NCI-H1436 (cell line): ENCODE measurements around the gene MYO18A.
"Not testable (repeated sequence)": the region's sequence is repeated elsewhere in the genome, so short reads cannot be mapped to it uniquely, and the experiment has no call there.

Experiments used
- DNase-seq: peaks from one replicate; lab custom pipeline; 2025; lab: John Stamatoyannopoulos, UW

Gene MYO18A

DNA sequence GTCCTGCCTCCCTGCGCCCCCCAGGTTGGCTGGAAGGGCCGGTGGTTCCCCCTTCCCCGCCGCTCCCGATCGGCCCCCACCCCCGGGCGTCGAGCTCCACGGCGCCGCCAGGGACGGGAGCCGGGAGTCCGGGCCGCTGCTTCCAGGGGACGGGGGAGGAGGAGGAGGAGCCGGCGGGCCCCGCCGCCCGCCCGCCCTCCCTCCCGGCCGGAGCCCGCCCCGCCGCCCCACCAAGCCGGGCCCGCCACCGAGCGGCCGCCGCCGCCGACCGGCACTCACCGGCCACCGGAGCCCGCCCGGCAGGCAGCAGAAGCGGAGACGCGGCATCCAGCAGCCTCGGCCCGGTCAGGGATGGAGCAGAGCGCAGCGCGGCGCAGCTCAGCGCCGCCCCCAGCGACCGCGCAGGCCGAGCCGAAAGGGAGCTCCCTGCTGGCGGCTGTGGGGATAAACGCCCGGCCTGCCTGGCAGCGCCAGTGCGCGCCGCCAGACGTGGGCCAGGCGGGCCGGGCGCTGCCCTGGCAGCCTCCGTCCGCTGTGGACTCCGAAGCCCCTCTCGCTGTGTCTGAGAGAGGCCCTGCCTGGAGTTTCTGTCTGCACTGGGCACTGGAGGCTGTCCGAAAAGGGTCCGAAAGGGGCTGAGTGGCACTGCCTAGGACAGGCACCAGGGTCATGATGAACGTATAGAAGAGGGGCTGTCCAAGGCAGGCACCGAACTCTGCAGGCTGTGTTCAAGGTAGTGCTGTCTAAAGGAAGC is at the start of gene MYO18A:
MYO18A (minus strand) TSS at position 365 of the 754 bp plus-strand sequence. CDS start 13,458 bp downstream, outside the sequence.
- peak; percentile 78 for DNase-seq

- DNase-seq = no peak
Observed at GRCh38 chr17:29225396-29225795, 45.2 kb upstream of the MYO18A start.

DNA sequence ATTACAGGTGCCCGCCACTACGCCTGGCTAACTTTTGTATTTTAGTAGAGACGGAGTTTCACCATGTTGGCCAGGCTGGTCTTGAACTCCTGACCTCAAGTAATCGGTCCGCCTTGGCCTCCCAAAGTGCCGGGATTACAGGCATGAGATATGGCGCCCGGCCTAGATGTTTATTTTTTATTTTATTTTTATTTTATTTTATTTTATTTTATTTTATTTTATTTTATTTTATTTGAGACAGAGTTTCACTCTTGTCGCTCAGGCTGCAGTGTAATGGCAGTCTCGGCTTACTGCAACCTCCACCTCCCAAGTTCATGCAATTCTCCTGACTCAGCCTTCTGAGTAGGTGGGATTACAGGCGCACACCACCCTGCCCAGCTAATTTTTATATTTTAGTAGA is 41.1 kb upstream of the MYO18A start:
- DNase-seq = not testable (repeated sequence)

DNA sequence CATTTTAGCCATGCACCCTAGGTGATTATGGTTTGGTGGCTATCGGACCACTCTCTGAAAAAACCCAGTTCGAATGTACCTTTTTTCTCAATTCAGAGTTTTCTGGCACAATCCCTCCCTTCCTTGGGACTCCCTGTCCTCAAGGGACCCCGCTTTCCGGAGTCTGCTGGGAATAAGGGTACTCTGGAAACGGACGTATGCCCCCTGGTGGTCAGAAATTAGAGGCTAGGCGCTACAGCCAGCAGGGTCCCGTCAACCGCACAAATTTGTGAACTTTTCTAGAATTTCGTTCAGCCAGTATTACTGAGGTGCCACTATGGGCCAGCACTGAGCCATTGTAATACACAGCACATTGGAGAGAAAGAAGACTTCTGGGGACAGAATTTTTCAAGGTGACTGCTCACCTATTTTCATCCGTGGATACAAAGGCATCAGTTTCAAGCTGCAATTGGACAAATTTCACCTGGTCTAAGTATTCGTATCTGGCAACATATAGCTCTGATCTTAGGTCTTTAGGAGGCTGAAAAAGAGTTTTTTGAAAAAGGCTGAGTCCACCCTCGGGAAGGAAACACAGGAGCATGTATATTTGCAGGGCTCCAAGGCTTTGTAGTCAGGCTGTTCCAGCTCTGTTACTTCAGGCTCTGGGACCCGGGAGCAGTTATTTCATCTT is 39.3 kb upstream of the MYO18A start:
- peak; percentile 76 for DNase-seq

DNA sequence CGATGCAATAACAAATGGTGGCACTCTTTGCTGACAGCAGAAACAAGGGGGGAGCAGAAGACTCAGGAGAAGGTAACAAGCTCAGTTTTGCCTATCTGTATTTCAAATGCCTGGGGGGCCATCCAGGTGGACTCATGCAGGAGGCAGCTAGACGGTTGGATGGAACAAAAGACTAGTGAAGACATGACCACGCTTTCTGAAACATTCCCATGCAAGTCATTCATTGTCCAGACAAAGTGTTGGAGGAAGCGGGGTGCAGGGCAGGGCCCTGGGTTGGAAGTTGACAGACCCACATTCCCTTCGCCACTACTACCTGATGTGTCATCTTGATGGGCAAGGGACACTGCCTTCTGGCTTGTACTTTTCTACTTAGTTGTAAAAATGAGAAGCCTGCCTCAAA is 36.7 kb upstream of the MYO18A start:
- no peak for DNase-seq

- DNase-seq = no peak
Observed at GRCh38 chr17:29216181-29216580, 36.0 kb upstream of the MYO18A start.

GRCh38 chr17:29215717-29216116 is 35.5 kb upstream of the MYO18A start:
- DNase-seq = no peak

GRCh38 chr17:29215174-29215573 is 35.0 kb upstream of the MYO18A start:
- DNase-seq = no peak

DNA sequence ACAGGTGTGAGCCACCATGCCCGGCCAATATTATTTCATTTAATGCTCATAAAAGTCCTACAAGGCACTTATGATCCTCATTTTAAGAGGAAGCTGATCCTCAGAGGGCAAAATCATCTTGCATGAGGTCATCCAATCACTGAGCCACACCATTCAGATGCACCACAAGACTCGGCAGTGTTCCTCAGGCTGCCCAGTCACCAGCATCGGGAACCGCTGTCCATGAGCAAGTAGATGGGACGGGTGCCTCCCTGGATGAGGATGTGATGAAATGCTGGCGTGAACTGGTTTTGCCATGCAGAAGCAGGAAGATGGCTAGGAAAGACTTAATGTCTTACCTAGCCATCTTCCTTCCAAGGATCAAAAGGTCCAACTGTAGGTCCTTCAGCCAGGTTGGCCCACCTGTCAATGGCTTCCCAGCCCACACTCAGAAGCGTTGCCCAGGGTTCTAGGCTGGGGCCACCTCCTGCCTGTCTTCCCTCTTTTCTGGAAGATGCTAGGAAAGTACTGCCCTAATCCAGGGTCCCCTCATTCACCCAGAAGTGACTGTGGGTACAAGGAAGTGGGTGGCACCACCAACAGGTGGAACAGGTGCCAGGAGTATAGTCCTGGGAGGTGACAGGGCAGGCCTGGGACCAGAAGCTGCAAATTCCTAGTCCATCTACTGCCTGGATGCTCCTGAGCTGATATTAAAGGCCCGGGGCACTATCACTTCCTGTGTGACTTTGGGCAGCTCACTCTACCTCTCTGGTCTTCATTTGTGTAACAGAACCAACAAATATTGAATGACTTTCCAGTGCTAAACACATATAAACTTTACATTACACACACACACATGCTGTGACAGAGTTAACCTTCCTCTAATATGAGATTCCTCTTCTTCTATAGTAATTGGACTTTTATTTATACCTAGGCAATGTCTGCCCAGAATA is 34.3 kb upstream of the MYO18A start:
- no peak for DNase-seq

GRCh38 chr17:29212681-29213121 is 32.5 kb upstream of the MYO18A start:
- no peak for DNase-seq

GRCh38 chr17:29212094-29212631 is 32.0 kb upstream of the MYO18A start:
- DNase-seq = no peak

GRCh38 chr17:29210879-29211278 is 30.7 kb upstream of the MYO18A start:
- no peak for DNase-seq

- DNase-seq = no peak
Observed at GRCh38 chr17:29209073-29209472, 28.9 kb upstream of the MYO18A start.

DNA sequence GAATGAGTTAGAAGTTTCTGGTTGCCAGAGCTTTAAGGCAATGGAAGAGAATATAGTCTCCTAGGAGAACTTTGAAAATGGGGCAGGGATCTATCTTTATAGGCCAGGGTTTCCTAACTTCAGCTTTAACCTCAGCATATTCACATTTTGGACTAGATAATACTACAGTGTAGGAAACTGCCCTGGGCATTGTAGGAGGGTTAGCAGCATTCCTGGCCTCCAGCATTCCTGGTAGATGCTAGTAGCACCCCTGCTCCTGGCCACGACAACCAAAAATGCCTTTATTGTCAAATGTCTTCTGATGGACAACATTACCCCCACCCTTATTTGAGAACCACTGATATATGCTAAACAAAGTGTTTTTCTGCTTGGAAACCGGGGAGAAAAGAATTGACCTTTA is 27.8 kb upstream of the MYO18A start:
- DNase-seq = no peak

- no peak for DNase-seq
Observed at GRCh38 chr17:29205047-29205446, 24.8 kb upstream of the MYO18A start.

- not testable (repeated sequence) for DNase-seq
Observed at GRCh38 chr17:29204068-29204804, 24.0 kb upstream of the MYO18A start.

GRCh38 chr17:29197516-29198272 is 17.5 kb upstream of the MYO18A start:
- no peak for DNase-seq

DNA sequence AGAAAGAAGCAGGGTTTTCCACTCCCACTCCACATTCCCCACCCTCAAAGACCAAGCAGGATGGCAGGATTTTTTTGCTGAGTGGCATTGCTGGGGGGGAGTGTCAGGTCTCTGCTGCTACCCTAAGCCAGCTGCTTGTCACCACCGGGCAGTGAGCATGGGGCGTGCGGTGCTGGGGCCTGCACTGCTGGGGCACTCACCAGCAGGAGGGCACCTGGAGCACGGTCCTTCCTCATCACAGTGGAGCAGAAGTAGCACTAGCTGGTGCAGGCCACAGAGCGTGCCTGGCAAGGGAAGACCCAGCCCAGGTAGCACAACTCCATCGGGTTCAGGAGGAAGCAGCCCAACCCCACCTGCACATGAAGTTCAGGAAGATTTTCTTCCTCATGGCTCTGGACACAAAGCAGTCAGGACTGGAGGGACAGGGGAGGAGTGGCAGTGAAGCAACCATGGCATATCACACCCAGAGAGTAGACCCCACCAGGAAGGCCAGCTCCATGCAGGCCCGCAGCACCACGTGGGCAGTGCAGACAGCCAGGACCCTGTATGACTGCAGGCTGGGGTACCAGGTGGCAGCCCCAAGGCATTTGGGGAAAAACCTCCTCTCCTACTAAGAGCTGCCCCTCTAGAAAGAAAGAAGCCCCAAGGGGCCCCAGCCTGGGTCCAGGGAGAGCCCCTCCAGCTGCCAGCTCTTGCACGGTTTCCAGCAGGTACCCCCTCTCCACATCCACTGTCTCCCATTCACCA is 16.7 kb upstream of the MYO18A start:
- DNase-seq = no peak

DNA sequence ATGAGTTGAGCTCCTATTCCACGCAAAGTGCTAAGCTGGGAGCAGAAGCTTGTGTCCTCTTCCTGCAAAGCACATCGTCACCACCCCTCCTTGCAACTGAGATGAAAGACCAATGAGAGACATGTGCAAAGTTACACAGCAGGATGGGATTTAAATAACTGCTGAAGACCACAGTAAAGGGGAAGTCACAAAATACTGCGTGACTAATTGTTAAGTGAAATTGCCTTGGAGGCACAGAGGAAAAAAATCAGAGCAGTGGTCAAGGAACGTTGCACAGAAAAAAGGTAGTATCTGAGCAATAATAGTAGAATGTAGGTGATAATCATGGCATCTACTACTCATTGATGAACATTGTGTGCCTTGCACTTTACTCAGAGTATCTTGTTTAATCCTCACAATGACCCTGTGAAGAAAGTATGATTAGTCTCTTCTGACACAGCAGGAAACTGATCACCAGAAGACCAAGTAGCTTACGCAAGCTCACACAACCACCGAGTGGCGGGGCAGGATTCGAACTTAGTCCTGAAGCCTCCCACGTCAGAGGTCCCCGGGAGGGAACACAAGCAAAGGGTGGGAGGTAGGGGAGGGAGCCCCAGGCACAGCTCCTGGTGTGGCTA is 15.4 kb upstream of the MYO18A start:
- DNase-seq = no peak
